ENCODE results near the gene APOL3. TPM values are rescaled to one million over a fixed set of nuclear protein-coding genes. Genes with fewer than 3 reads are reported as not detected.

Gene APOL3
- total RNA-seq, 1 experiment from 2014 or later = 3.2 TPM

GRCh38 chr22:36110306-36110881 lies 50.2 kb downstream of the APOL3 start:
- in situ Hi-C loops (cut with HindIII; ENCODE audit: low pct_unique_long_range_greater_than_20kb, low sequenced_read_pairs) (no loop called here), intact Hi-C loops (cut with micrococcal nuclease; ENCODE audit: unreplicated experiment) (no loop called here)
- H3K27ac ChIP-seq (ENCODE audit: low read length) = no peak overlapping the region
- ChIA-PET CTCF (no interaction called here), POLR2A (no interaction called here)
- TF ChIP-seq SIN3A (IDR thresholded peaks at IDR 0.05; ENCODE audit: borderline replicate concordance, insufficient read depth, low read depth, low read length) (no peak), TCF7L2 (IDR thresholded peaks at IDR 0.05; ENCODE audit: low read depth, low read length) (no peak), REST (IDR thresholded peaks at IDR 0.05; ENCODE audit: insufficient read depth in 1 of 2, low read depth in 2 of 2, low read length in 1 of 2) (no peak), CTCF (IDR thresholded peaks at IDR 0.05) (no peak), POLR2AphosphoS5 (IDR thresholded peaks at IDR 0.05; ENCODE audit: low read depth, low read length) (no peak)
- DNase-seq (ENCODE audit: low read depth, low spot score) (no peak), ATAC-seq (no peak)
- no peak overlapping the region for H3K4me3 ChIP-seq (ENCODE audit: low read depth in 2 of 2, low read length in 2 of 2)
- H3K36me3 ChIP-seq (ENCODE audit: control insufficient read depth, insufficient read depth, low read length) = no peaks in the 10 kb centered on the region
- no TSS peak for BruUV-seq (replicated peaks)
- H3K9me3 ChIP-seq (ENCODE audit: control insufficient read depth, insufficient read depth, low read depth, low read length) = no peaks in the 10 kb centered on the region
- no peaks in the 10 kb centered on the region for H3K4me1 ChIP-seq (ENCODE audit: control insufficient read depth, insufficient read depth, low read length)
- no peaks in the 10 kb centered on the region for H3K27me3 ChIP-seq (ENCODE audit: control insufficient read depth, insufficient read depth, low read length)

GRCh38 chr22:36107436-36107835 lies 53.1 kb downstream of the APOL3 start:
- DNase-seq (ENCODE audit: low read depth, low spot score) (no peak), ATAC-seq (no peak)
- Histone ChIP-seq H3K27ac (ENCODE audit: low read length) (no peak overlapping the region), H3K4me1 (ENCODE audit: control insufficient read depth, insufficient read depth, low read length) (no peaks in the 10 kb centered on the region), H3K36me3 (ENCODE audit: control insufficient read depth, insufficient read depth, low read length) (no peaks in the 10 kb centered on the region), H3K4me3 (ENCODE audit: low read depth in 2 of 2, low read length in 2 of 2) (no peak overlapping the region), H3K9me3 (ENCODE audit: control insufficient read depth, insufficient read depth, low read depth, low read length) (no peaks in the 10 kb centered on the region), H3K27me3 (ENCODE audit: control insufficient read depth, insufficient read depth, low read length) (no peaks in the 10 kb centered on the region)
- intact Hi-C loops (cut with micrococcal nuclease; ENCODE audit: unreplicated experiment) (no loop called here), in situ Hi-C loops (cut with HindIII; ENCODE audit: low pct_unique_long_range_greater_than_20kb, low sequenced_read_pairs) (no loop called here)
- ChIA-PET POLR2A (no interaction called here), CTCF (no interaction called here)
- TF ChIP-seq REST (IDR thresholded peaks at IDR 0.05; ENCODE audit: insufficient read depth in 1 of 2, low read depth in 2 of 2, low read length in 1 of 2) (no peak), POLR2AphosphoS5 (IDR thresholded peaks at IDR 0.05; ENCODE audit: low read depth, low read length) (no peak), TCF7L2 (IDR thresholded peaks at IDR 0.05; ENCODE audit: low read depth, low read length) (no peak), CTCF (IDR thresholded peaks at IDR 0.05) (no peak), SIN3A (IDR thresholded peaks at IDR 0.05; ENCODE audit: borderline replicate concordance, insufficient read depth, low read depth, low read length) (no peak)
- BruUV-seq (replicated peaks) = no TSS peak
